HG03439 (cell line): ENCODE measurements around the gene TMPRSS11A.

Source experiments
- ATAC-seq: cut with Tn5 transposase; IDR thresholded peaks from one replicate; pipeline ENCODE4 v1.9.1; 2021; ENCODE audit warnings: mild to moderate bottlenecking, moderate library complexity; ENCODE audit not compliant: unreplicated experiment

TMPRSS11A gene

GRCh38 chr4:67915400-67915966, 47.8 kb downstream of the TMPRSS11A start:
- ATAC-seq = no peak

- no peak for ATAC-seq
These were observed 51.2 kb downstream of the TMPRSS11A start for GRCh38 chr4:67912080-67912479.

DNA sequence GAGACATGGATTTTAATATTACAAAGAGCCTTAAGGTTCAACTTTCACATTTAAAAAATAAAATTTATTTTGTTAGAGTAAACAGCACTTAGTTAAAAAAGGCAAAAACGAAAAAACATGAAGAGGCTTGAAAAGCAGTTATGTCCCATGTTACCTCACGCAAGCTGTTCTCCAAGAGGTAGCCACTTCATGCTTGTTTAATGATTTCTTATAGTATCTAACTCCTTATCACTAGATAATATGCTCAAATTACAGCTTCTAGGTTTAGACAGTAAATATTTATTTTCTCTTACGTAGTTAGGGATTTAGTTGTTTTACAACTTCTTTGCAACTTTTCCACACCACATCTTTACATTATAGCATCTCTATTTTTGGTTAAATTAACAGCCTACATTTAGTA, 51.7 kb downstream of the TMPRSS11A start:
- no peak for ATAC-seq

GRCh38 chr4:67911141-67911540, 52.2 kb downstream of the TMPRSS11A start:
- ATAC-seq = no peak

- no peak for ATAC-seq
These were observed 52.7 kb downstream of the TMPRSS11A start for GRCh38 chr4:67910585-67910905.

DNA sequence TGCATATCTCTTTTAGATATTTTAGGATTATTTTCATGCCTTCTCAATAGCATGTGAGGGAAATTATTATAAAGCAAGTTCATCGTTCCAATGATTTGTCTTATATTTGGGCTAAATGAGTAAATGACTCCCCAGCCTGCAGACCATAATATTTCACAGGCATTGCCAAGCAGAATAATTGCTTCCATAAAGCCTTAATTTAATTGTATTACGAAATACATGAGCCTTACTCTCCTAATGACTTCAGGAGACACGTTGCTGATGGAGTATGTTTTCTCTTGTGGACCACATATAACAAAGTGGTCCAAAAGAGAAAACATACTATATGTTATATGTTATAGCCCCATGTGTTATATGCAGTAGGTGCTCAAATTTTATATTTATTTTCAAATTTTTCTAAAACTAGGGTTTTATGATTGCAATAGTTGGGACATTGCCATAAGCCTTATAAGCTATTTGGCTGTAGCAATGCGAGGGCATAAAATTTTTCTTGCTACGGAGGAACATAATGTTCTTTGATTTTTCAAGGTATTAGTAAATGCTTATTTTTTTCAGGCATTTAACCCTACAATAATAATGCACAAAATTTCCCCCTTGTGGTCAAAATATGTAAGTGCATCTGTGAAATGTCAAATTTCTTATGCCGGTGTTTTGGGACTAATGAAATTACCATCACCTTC, 53.2 kb downstream of the TMPRSS11A start:
- no peak for ATAC-seq

GRCh38 chr4:67907650-67908049, 55.6 kb downstream of the TMPRSS11A start:
- ATAC-seq = no peak

GRCh38 chr4:67899096-67899495, 64.2 kb downstream of the TMPRSS11A start:
- ATAC-seq = no peak

- ATAC-seq = no peak
These were observed 65.6 kb downstream of the TMPRSS11A start for GRCh38 chr4:67897686-67898085.

DNA sequence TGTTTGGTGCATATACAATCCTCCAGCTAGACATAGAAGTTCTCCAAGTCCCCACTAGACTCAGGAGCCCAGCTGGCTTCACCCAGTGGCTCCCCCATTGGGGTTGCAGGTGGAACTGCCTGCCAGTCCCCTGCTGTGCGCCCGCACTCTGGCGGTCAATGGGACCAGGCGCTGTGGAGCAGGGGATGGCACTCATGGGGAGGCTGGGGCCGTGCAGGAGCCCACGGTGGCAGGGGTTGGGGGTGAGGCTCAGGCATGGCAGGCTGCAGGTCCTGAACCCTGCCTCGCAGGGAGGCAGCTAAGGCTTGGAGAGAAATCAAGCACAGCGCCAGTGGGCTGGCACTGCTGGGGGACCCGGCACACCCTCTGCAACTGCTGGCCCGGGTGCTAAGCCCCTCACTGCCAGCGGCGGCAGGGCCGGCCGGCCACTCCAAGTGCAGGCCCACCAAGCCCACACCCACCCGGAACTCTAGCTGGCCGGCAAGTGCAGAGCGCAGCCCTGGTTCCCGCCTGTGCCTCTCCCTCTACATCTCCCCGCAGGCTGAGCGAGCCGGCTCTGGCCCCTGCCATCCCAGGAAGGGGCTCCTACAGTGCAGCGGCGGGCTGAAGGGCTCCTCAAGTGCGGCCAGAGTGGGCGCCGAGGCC, 66.8 kb downstream of the TMPRSS11A start:
- no peak for ATAC-seq

GRCh38 chr4:67894659-67895058, 68.6 kb downstream of the TMPRSS11A start:
- no peak for ATAC-seq

DNA sequence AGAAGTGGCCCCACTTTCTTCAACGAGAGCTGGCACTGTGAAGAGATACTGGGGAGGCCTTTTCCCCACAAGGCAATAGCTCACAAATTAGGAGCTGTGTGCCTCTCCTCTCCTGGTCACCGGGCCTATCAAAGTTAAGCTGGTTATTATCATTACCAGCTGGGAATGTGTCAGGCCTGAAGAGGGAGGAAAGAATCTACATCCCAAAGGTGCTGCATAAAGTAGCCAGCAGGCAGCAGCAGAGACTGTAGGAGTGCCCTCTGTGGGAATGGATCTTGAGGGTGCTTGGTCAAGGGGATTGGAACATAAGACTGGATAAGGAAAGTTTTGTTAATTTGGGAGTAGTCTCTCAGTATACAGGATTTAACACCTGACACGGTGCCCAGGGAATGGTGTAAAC, 70.4 kb downstream of the TMPRSS11A start:
- ATAC-seq = no peak

GRCh38 chr4:67892253-67892652, 71.0 kb downstream of the TMPRSS11A start:
- ATAC-seq = no peak

DNA sequence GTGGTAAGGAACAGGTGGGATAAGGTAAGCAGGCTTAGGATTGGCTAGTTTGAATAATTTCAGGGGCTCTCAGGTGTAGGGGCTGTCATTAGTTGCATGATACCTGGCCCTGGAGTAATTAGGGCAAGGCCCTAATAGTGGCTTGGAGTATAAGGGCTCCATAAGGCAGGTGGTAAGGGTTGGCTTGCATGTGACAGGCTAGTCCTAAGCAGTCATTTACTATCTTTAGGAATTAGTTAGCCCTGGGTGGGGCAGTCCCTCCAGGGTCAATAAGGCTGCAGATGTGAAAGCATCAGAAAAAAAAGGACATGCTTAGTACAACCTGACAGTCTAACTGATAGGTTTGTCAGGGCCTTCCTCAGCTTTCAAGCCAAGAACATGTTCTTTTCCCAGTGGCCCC, 71.6 kb downstream of the TMPRSS11A start:
- ATAC-seq = no peak

- no peak for ATAC-seq
These were observed 77.0 kb downstream of the TMPRSS11A start for GRCh38 chr4:67886281-67886680.

DNA sequence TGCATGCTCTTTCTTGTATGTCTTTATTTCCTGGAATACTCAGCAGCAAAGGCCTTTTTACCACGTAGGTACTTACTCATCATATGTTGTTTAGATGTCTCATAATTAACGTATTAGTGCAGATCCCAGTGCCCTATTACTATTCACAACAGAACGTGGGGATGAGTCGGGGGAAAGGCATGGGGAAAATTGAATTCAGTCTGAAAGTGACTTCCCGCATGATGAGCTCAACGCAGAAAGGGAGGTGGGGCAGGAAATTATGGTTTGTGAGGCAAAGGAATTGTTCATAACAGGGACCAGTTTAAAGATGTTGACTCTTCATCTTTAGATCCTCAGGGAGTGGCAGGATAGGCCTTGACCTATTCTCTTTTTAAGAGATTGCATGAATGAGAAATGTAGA, 77.5 kb downstream of the TMPRSS11A start:
- ATAC-seq = no peak

GRCh38 chr4:67884701-67885100, 78.6 kb downstream of the TMPRSS11A start:
- ATAC-seq = no peak

GRCh38 chr4:67883902-67884301, 79.4 kb downstream of the TMPRSS11A start, which contains the start of gene TMPRSS11D:
TMPRSS11D (minus strand) TSS chr4:67884002; CDS start chr4:67883933, 69 bp downstream.
- no peak for ATAC-seq

- no peak for ATAC-seq
These were observed 79.8 kb downstream of the TMPRSS11A start for GRCh38 chr4:67883458-67883857.

DNA sequence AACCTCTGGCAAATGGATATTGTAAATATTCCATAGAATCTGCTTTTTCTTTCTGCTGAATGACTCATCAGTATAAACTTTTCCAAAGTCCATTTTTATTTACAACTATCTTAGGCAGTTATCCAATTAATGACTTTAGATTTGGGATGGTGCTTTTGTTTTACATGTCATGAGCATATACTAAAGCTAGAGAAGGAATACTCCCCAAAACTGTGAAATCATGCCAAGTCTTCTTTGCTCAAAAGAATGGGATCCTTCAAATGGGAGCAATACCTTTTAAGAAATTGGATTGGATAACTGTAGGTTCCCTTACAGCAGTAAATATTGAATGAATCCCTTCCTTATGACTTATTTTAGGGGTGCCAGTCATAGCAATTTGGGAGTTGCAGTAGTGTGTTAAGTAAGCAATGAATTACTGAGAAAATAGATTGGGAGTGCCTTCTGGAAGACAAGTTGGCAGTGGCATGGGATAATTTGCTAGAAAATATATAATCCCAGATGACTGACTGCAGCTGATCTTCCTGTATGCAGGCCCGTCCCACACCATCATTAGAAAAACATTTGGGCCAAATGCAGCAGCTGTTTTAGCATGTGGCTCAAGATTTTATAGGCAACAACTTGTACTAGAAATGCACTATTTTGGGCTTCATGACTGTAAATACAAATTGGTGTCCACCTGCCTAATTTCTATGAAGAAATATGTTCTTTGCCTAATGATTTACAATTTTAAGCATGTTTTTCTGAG, 82.3 kb downstream of the TMPRSS11A start:
- ATAC-seq = no peak

GRCh38 chr4:67879486-67879885, 83.8 kb downstream of the TMPRSS11A start:
- no peak for ATAC-seq

DNA sequence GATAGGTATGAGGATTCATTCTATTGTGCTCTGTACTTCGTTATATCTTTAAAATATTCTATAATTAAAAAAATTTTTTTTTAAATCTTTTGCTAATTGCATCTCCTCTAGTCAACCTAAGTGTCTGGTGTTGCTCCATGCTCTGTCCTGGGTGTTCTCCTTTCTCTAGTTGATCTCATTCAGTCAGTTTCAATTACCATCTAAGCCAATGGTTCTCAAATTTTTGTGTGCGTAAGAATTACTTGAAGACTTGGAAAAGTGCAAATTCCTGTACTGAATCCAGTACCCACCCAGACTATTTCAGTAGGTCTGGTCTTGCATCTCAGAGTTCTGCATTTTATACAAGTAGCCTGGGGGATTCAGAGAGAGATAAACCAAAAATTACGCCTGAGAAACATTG, 86.2 kb downstream of the TMPRSS11A start:
- no peak for ATAC-seq
